LNCAP (cell line): ENCODE measurements around the gene ATP5PD.

Experiments used
- TF ChIP-seq, protein P1 (sequence below): fragments of 450-650 bp; IDR thresholded peaks from 2 replicates; pipeline ENCODE4 v1.5.1; 2017; ENCODE audit warnings: mild to moderate bottlenecking

Gene ATP5PD

DNA sequence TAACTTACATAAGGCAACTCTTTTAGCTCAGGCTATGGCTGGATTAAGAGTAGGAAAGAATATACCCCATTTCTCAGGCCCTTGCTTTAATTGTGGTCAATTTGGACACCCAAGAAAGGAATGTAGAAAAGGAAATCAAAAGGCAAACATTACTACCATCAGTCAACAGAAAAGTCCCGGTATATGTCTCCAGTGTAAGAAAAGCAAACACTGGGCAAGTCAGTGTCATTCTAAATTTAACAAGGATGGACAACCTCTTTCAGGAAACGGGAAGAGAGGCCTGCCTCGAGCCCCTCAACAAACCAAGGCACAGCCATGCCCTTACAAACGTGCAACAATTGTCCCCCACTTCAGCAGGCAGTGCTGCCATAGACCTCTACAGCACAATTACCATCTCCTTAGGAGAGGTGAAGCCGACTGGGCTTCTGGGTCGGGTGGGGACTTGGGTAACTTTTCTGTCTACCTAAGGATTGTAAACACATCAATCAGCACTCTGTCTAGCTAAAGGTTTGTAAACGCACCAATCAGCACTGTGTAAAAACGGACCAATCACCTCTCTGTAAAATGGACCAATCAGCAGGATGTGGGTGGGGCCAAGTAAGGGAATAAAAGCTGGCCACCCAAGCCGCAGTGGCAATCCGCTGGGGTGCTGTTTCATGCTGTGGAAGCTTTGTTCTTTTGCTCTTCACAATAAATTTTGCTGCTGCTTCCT, 21.9 kb downstream of the ATP5PD start:
- TF ChIP-seq, protein P1, sequence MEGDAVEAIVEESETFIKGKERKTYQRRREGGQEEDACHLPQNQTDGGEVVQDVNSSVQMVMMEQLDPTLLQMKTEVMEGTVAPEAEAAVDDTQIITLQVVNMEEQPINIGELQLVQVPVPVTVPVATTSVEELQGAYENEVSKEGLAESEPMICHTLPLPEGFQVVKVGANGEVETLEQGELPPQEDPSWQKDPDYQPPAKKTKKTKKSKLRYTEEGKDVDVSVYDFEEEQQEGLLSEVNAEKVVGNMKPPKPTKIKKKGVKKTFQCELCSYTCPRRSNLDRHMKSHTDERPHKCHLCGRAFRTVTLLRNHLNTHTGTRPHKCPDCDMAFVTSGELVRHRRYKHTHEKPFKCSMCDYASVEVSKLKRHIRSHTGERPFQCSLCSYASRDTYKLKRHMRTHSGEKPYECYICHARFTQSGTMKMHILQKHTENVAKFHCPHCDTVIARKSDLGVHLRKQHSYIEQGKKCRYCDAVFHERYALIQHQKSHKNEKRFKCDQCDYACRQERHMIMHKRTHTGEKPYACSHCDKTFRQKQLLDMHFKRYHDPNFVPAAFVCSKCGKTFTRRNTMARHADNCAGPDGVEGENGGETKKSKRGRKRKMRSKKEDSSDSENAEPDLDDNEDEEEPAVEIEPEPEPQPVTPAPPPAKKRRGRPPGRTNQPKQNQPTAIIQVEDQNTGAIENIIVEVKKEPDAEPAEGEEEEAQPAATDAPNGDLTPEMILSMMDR: no peak

DNA sequence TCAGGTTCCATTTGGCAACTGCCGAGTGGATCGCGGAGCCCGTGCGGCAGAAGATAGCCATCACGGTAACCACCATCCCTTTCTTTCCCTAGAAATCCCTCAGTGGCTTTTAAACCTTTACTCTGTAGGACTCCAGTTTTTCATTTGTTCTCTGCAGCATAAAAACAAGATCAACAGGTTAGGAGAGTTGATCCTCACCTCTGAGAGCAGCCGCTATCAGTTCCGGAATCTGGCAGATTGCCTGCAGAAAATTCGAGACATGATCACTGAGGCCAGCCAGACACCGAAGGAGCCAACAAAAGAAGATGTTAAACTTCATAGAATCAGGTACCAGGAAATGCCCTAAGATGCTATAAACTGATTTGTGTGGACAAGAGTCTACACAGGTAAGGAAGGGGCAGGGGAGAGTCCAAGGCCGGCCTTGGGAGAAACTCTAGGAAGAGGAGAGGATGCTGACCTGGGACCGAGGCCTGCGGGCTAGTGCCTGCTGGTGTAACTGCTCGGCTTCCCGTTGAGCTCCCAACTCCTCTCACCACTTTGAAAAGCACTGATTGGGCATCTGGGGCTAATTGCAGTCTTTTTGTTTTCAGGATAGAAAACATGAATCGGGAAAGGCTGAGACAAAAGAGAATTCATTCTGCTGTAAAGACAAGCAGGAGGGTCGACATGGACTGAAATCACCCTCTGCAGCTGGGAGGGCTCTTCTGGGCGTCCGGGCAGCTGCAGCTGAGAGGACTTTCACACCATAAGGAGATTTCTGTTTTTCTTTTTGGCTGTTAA, 26.2 kb downstream of the ATP5PD start:
- TF ChIP-seq, protein P1: no peak

DNA sequence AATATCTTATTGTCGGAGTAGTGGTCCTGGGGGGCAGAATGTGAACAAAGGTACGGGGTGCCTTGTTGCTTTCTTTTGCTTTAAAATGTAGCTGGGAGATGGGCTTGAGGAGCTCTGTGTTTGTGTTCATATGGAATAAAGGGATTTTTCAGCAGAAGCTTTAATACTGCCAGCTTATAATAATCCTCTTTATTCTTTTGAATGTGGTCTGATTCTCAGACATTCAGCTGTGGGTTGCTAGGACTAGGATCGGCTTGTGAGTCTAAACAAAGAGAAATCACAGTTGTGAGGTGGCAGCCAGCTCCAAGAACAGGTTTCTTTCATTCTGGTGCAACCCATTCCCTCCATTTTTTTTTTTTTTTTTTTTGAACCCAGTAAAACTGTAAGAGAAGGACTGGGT, 27.1 kb downstream of the ATP5PD start:
- TF ChIP-seq, protein P1: no peak

DNA sequence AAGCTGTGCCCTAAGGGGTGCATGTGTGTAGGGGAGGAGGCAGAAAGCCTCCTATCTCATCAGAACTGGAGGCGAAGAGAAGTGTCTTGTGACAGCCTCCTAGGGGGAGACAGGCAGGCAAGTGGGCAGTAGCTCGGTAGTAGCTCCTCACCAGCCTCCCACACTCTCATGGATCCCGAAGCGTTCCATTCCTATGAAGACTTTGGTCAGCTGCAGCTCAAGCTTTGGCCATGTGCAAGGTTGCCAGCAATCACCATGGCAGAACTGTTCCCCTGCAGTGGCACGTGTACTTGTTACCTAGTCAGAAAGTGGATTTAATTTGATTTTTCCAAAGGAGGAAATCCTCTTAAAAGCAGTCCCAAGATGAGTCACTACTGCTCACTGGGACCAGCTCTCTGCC, 27.6 kb downstream of the ATP5PD start:
- TF ChIP-seq, protein P1: no peak

DNA sequence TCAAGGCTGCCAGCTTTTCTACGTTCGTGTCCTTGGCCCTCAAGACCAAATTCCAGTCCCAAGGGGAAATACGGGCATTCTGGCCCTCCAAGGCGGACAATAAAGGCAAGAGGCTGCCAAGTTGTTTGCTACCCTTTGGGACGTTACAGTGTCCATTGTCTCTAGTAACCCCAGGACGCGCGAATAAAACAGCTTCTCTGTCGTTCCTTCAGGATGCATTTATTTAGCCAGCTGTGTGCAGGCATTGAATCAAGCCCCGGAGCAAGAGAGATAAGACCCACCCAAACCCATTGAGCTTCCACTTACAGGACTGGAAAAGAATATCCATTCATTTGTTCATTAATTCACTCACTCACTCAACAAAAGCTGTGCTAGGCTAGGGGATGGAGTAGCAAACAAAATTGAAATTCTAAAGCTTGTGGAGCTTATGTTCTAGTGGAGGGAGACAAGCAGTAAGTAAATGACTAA, 33.6 kb downstream of the ATP5PD start:
- TF ChIP-seq, protein P1: no peak

DNA sequence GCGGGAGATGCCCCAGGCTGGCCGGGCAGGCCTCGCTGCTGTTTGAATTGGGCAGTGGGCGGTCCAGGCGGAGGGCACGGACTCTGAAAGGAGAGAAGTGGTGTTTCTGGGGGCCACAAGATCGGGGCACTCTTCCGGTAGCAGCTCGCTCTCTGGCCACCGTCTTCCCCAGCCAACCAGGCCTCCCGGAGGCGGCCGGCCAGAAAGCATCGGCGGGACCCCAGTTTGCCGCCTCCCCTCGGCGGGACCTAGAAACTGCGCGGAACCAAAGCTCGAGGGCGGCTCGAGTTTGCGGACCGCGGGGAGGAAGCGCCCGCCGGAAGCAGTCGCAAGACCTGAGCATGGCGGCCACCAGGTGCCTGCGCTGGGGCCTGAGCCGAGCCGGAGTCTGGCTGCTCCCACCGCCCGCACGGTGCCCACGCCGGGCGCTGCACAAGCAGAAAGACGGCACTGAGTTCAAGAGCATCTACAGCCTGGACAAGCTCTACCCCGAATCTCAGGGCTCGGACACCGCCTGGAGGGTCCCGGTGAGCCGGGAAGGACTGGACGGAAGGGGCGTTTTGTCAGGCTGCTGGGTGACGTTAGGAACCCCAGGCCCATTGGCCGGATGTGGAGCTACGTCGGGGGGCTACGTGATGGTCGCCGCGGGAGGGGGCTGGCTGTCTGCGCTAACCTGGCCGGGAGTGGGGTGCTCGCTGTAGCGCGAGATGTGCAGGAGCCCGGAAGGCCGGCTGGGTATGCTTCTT, 34.2 kb downstream of the ATP5PD start, which contains the start of gene MRPL58:
Gene MRPL58 (plus strand): TSS at position 325 of the 746 bp plus-strand sequence. CDS start 17 bp downstream, at position 342.
- TF ChIP-seq, protein P1: no peak; the same call in 1 of the 2 replicates

DNA sequence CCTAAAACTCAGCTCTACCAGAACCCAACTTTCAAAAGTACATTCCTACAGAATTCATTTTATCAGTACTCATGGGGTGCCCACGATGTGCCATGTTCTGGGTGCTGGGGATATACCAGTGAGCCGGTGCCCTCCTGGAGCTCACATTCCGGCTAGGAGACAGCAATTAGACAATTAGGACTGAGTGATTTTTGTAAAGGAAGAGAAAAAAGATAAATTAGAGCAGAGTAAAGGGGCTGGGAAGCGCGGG, 34.7 kb downstream of the ATP5PD start:
- TF ChIP-seq, protein P1: no peak
